Amniotic epithelial cell (primary cell): ENCODE data around the gene PDE4A.
"Not testable (repeated sequence)": the region's sequence is repeated elsewhere in the genome, so short reads cannot be mapped to it uniquely, and the experiment has no call there.

Source experiments
- DNase-seq: peaks from one replicate; pipeline ENCODE4 v3.0.0-alpha.2; 2010; ENCODE audit warnings: low read depth

PDE4A gene

GRCh38 chr19:10424011-10424637 lies 3.8 kb downstream of the PDE4A start:
- DNase-seq: peak; percentile 46

GRCh38 chr19:10427169-10427568 lies 6.8 kb downstream of the PDE4A start:
- DNase-seq: no peak

- DNase-seq: no peak
Observed at GRCh38 chr19:10428996-10429381, 8.7 kb downstream of the PDE4A start.

- DNase-seq: peak; percentile 32
Observed at GRCh38 chr19:10430505-10431253, 10.3 kb downstream of the PDE4A start.

GRCh38 chr19:10431254-10431942 lies 11.1 kb downstream of the PDE4A start:
- DNase-seq: peak; percentile 29

GRCh38 chr19:10431943-10432735 lies 11.8 kb downstream of the PDE4A start:
- no peak for DNase-seq

- no peak for DNase-seq
Observed at GRCh38 chr19:10432736-10433130, 12.4 kb downstream of the PDE4A start.

GRCh38 chr19:10433131-10433536 lies 12.8 kb downstream of the PDE4A start:
- DNase-seq: no peak

GRCh38 chr19:10439588-10439987 lies 19.2 kb downstream of the PDE4A start:
- no peak for DNase-seq

- DNase-seq: no peak
Observed at GRCh38 chr19:10442698-10443097, 22.4 kb downstream of the PDE4A start.

GRCh38 chr19:10449037-10449436 lies 28.7 kb downstream of the PDE4A start:
- DNase-seq: no peak

GRCh38 chr19:10450191-10450852 lies 30.0 kb downstream of the PDE4A start:
- DNase-seq: no peak

- no peak for DNase-seq
Observed at GRCh38 chr19:10450853-10451609, 30.7 kb downstream of the PDE4A start.

GRCh38 chr19:10452726-10453618 lies 32.6 kb downstream of the PDE4A start:
- DNase-seq: no peak

- DNase-seq: no peak
Observed at GRCh38 chr19:10453852-10454251, 33.5 kb downstream of the PDE4A start.

GRCh38 chr19:10454267-10454666 lies 33.9 kb downstream of the PDE4A start:
- DNase-seq: peak; percentile 36

- not testable (repeated sequence) for DNase-seq
Observed at GRCh38 chr19:10458733-10459132, 38.4 kb downstream of the PDE4A start.

GRCh38 chr19:10460714-10461046 lies 40.3 kb downstream of the PDE4A start:
- no peak for DNase-seq

GRCh38 chr19:10461047-10461949 lies 41.0 kb downstream of the PDE4A start:
- peak; percentile 90 for DNase-seq
